Measurements from ENCODE around the gene HFE.
A peak's percentile ranks its signal among the peaks of the same experiment; 100 is the strongest.
"Not testable (repeated sequence)": the region's sequence is repeated elsewhere in the genome, so short reads cannot be mapped to it uniquely, and the experiment has no call there.

The HFE gene

DNA sequence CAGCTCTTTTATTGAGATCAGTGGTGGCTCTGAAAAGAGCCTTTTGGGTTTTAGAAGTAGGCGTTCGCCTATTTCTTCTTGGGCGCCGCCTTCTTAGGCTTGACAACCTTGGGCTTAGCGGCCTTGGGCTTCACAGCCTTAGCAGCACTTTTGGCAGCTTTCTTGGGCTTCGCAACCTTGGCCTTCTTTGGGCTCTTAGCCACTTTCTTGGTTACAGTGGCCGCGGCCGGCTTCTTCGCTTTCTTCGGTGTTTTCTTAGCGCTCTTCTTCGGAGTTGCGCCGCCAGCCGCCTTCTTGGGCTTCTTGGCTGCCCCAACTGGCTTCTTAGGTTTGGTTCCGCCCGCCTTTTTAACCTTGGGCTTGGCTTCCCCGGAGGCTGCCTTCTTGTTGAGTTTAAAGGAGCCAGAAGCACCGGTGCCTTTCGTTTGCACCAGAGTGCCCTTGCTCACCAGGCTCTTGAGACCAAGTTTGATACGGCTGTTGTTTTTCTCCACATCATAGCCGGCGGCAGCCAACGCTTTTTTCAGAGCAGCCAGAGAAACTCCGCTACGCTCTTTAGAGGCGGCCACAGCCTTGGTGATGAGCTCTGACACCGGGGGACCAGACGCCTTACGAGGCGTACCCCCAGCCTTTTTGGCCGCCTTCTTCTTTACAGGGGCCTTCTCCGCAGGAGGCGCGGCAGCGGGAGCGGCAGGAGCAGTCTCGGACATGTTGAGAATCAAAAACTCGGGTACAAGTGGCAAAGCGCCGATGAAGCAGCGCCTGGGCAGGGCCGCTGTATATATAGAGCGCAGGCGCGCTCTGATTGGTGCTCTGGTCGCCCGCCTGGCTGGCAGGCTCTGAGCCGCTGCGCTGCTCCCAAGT lies 31.3 kb upstream of the HFE start:
- no peak for TF ChIP-seq CTCF (IDR thresholded peaks at IDR 0.05; ENCODE audit: low read depth, low read length, missing control alignments)
- peak overlapping the region; percentile 68 for H3K4me3 ChIP-seq (replicated peaks; ENCODE audit: low read depth, low read length)
- peak; percentile 80 for DNase-seq (ENCODE audit: extremely low read depth, low read depth)

GRCh38 chr6:26056583-26057350 lies 30.5 kb upstream of the HFE start:
- DNase-seq (ENCODE audit: extremely low read depth, low read depth): no peak
- no peak for TF ChIP-seq CTCF (IDR thresholded peaks at IDR 0.05; ENCODE audit: low read depth, low read length, missing control alignments)
- H3K4me3 ChIP-seq (replicated peaks; ENCODE audit: low read depth, low read length): peak overlapping the region; percentile 68

DNA sequence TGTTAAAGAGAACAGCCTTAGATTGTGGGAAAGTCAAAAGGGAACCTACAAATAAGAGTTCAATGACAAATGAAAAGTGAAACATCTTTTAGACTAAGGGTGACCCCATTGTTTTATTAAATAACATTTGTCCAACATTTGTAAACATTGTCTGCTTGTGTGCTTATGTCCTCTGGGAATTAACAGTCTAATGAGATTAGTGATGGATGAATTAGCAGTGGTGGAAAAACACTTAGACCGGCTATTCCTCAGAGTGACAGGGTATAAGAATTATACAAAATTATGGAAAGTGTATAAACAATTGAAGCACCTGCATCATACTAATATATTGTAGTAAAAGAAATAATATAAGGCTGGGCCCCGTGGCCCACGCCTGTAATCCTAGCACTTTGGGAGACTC lies 29.3 kb upstream of the HFE start:
- DNase-seq (ENCODE audit: extremely low read depth, low read depth): no peak
- no peak overlapping the region for H3K4me3 ChIP-seq (replicated peaks; ENCODE audit: low read depth, low read length)
- TF ChIP-seq CTCF (IDR thresholded peaks at IDR 0.05; ENCODE audit: low read depth, low read length, missing control alignments): no peak

DNA sequence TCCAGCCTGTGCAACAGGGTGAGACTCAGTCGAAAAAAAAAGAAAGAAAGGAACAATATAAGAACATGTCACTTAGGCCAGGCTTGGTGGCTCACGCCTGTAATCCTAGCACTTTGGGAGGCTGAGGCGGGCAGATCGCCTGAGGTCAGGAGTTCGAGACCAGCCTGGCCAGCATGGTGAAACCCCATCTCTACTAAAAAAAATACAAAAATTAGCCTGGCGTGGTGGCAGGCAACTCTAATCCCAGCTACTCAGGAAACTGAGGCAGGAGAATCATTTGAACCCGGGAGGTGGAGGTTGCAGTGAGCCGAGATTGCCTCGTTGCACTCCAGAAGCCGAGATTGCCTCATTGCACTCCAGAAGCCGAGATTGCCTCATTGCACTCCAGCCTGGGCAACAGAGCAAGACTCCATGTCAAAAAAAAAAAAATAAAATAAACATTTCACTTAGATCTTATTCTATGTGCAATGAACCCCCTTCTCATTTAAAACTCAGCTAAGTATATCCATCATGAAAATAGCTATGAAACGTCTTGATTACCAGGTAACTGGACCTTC lies 28.7 kb upstream of the HFE start:
- not testable (repeated sequence) for H3K4me3 ChIP-seq (replicated peaks; ENCODE audit: low read depth, low read length); DNase-seq (ENCODE audit: extremely low read depth, low read depth)

GRCh38 chr6:26059941-26060340 lies 27.3 kb upstream of the HFE start:
- TF ChIP-seq CTCF (IDR thresholded peaks at IDR 0.05; ENCODE audit: low read depth, low read length, missing control alignments): no peak
- H3K4me3 ChIP-seq (replicated peaks; ENCODE audit: low read depth, low read length): no peak overlapping the region
- no peak for DNase-seq (ENCODE audit: extremely low read depth, low read depth)

DNA sequence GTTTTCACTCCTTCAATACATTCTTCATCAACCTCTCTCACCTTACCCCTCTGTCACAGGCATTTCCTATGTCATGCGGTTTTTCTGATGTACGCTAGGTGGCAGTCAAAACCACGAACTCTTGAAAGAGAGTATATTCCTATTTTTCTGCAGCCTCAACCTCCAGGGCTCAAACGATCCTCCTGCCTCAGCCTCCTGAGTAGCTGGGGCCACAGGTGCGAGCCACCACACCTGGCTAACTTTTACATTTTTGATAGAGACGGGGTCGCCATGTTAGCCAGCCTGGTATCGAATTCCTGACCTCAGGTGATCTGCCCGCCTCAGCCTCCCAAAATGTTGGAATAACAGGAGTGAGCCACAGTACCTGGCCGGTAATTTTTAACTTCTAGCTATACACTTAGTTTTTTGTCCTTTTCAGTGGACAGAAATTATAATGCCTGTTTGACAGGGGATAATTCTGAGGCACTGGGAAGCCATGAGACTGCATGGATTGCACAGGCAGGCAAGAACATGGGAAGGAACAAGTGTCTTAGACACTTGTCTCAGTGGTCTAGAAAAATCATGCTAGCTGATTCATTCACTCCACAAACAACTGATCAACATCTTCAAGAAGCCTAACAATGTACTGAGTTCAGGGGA lies 22.5 kb upstream of the HFE start:
- no peak overlapping the region for H3K4me3 ChIP-seq (replicated peaks; ENCODE audit: low read depth, low read length)
- peak; percentile 68 for TF ChIP-seq CTCF (IDR thresholded peaks at IDR 0.05; ENCODE audit: low read depth, low read length, missing control alignments)
- DNase-seq (ENCODE audit: extremely low read depth, low read depth): no peak
